ENCODE data around the gene SKA1. TPM values are rescaled to one million over a fixed set of nuclear protein-coding genes. Genes with fewer than 3 reads are reported as not detected.

SKA1 gene
- total RNA-seq, 3 donors from 2014 or later (not counting 1 experiment from before 2014, with no cell fraction given): 1.1 to 1.2 (median 1.2) TPM

DNA sequence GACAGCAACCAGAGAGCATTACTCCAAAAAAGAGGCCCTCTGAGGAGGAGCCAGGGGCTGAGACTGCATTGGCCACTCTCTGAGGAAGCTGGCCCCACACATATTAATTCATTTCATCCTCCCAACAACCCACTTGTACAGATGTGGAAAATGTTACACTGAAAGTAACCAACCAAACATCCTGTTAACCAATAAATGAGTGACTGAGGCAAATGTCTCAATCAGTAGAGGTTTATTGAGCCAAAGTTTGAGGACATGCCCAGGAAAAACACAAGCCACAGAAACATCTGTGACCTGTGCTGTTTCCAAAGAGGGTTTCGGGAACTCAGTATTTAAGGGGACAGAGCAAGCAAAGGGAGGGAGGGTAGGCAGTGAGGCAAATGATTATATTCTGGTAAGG, 53.0 kb downstream of the SKA1 start:
- Histone ChIP-seq H3K36me3 (ENCODE audit: control insufficient read depth, insufficient read depth, low read length) (no peaks in the 10 kb centered on the region), H3K27ac (ENCODE audit: low read length) (no peak overlapping the region), H3K4me3 (ENCODE audit: low read length) (no peak overlapping the region), H3K4me1 (ENCODE audit: control insufficient read depth, insufficient read depth, low read length) (no peaks in the 10 kb centered on the region), H3K9me3 (ENCODE audit: control insufficient read depth, insufficient read depth, low read length) (no peaks in the 10 kb centered on the region), H3K27me3 (ENCODE audit: control insufficient read depth, insufficient read depth, low read length) (no peaks in the 10 kb centered on the region)
- Mint-ChIP-seq H3K27ac (no peak overlapping the region), H3K27me3 (ENCODE audit: low read depth in 2 of 2) (peaks cover 14 to 16% of the 10 kb centered on the region in 2 donors), H3K9me3 (peaks cover 2 to 3% of the 10 kb centered on the region in 2 donors), H3K36me3 (peaks cover 8% of the 10 kb centered on the region), H3K4me3 (no peak overlapping the region), H3K4me1 (no peaks in the 10 kb centered on the region)
- ATAC-seq: no peak
- TF ChIP-seq, protein P1, sequence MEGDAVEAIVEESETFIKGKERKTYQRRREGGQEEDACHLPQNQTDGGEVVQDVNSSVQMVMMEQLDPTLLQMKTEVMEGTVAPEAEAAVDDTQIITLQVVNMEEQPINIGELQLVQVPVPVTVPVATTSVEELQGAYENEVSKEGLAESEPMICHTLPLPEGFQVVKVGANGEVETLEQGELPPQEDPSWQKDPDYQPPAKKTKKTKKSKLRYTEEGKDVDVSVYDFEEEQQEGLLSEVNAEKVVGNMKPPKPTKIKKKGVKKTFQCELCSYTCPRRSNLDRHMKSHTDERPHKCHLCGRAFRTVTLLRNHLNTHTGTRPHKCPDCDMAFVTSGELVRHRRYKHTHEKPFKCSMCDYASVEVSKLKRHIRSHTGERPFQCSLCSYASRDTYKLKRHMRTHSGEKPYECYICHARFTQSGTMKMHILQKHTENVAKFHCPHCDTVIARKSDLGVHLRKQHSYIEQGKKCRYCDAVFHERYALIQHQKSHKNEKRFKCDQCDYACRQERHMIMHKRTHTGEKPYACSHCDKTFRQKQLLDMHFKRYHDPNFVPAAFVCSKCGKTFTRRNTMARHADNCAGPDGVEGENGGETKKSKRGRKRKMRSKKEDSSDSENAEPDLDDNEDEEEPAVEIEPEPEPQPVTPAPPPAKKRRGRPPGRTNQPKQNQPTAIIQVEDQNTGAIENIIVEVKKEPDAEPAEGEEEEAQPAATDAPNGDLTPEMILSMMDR (IDR thresholded peaks at IDR 0.05): no peak
- intact Hi-C loops (cut with micrococcal nuclease): no loop called here
- WGBS (ENCODE audit: insufficient coverage): 74% methylated on average over 1 of the region's 1 CpG
- no peak for DNase-seq

DNA sequence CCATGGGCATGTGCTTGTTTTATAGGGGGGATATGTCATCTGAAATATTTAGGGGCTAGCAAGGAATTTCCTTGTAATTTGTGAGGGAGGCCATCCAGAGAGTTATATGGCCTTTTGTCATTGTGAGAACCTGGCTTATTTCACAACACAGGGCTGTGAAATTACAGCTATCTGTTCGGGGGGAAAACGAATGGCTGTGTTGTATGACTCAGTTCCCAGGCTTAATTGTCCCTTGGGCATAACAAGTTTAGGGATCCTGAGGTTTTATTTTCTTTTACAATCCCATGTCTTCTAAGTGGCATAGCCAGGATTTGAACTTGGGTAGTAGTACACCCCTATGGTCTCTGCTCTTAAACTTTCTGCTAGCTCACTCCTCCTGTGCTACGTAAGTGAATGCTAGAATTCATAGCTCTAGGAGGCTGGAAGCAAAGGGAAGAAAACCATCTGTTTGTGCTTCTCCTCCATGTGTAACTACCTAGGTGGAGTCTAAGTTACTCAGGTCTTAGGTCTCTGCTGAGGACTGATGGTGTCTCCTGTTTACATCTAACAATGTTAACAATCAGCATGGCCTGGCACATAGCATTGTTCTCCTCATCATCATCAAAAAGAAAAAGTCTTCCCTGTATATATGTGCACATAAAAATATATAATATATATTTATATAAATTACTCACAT, 53.8 kb downstream of the SKA1 start:
- Mint-ChIP-seq H3K27me3 (ENCODE audit: low read depth in 2 of 2) (peaks cover 10 to 16% of the 10 kb centered on the region in 2 donors), H3K4me3 (no peak overlapping the region), H3K27ac (no peak overlapping the region), H3K9me3 (peaks cover 2 to 3% of the 10 kb centered on the region in 2 donors), H3K36me3 (peaks cover 8% of the 10 kb centered on the region), H3K4me1 (no peaks in the 10 kb centered on the region)
- H3K9me3 ChIP-seq (ENCODE audit: control insufficient read depth, insufficient read depth, low read length): no peaks in the 10 kb centered on the region
- no peaks in the 10 kb centered on the region for H3K36me3 ChIP-seq (ENCODE audit: control insufficient read depth, insufficient read depth, low read length)
- H3K27ac ChIP-seq (ENCODE audit: low read length): no peak overlapping the region
- ATAC-seq: no peak
- no peaks in the 10 kb centered on the region for H3K4me1 ChIP-seq (ENCODE audit: control insufficient read depth, insufficient read depth, low read length)
- TF ChIP-seq, protein P1 (IDR thresholded peaks at IDR 0.05): no peak
- 96% methylated on average over 3 of the region's 3 CpGs for WGBS (ENCODE audit: insufficient coverage)
- H3K4me3 ChIP-seq (ENCODE audit: low read length): no peak overlapping the region
- intact Hi-C loops (cut with micrococcal nuclease): no loop called here
- no peak for DNase-seq
- no peaks in the 10 kb centered on the region for H3K27me3 ChIP-seq (ENCODE audit: control insufficient read depth, insufficient read depth, low read length)

DNA sequence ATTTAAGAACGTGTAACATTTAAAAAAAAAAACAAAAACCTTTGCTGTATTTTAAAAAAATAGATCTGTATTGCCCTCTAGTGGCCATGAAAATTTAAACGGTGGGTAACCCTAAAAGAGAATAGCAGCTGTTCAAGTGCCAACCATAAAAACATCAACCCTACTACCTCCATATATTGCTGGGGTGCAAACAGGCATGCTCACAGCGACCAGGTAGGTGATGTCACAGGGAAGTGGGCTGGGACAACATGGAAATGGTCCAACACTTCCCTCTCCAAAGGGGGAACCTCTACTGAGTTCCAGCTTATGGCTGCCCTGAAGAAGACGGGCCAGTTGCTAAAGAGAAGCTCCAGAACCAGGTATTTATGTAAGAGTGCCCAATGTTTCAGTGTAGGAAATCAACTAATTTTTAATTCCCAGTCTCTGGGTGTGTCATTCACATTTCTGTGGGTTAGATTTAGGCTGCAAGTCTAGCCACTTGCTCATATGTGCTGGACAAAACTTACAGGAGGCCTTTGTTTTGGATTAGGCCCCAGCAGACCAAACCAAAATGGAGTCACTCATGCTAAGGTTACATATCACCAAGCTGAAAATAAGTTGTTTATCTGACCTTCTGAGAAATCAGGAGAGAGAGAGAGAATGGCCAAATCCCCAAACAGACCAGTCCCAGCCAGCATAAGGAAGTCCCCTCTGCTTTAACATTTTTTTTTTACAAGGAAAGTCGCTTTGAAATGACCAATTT, 54.5 kb downstream of the SKA1 start:
- peak in 1 of 2 donors; percentile 31 for DNase-seq
- intact Hi-C loops (cut with micrococcal nuclease): no loop called here

More for the DNA sequence above, 54.5 kb downstream of the SKA1 start:
- H3K27ac Mint-ChIP-seq: no peak overlapping the region
- Histone ChIP-seq H3K27me3 (ENCODE audit: control insufficient read depth, insufficient read depth, low read length) (no peaks in the 10 kb centered on the region), H3K9me3 (ENCODE audit: control insufficient read depth, insufficient read depth, low read length) (no peaks in the 10 kb centered on the region), H3K4me3 (ENCODE audit: low read length) (no peak overlapping the region), H3K27ac (ENCODE audit: low read length) (no peak overlapping the region), H3K36me3 (ENCODE audit: control insufficient read depth, insufficient read depth, low read length) (no peaks in the 10 kb centered on the region), H3K4me1 (ENCODE audit: control insufficient read depth, insufficient read depth, low read length) (no peaks in the 10 kb centered on the region)
- TF ChIP-seq, protein P1 (IDR thresholded peaks at IDR 0.05): peak; percentile 50
- 40% methylated on average over 4 of the region's 5 CpGs for WGBS (ENCODE audit: insufficient coverage)
- H3K9me3 Mint-ChIP-seq: peaks cover 2 to 3% of the 10 kb centered on the region in 2 donors
- peaks cover 10 to 16% of the 10 kb centered on the region in 2 donors for H3K27me3 Mint-ChIP-seq (ENCODE audit: low read depth in 2 of 2)
- H3K36me3 Mint-ChIP-seq: peaks cover 8% of the 10 kb centered on the region
- ATAC-seq: peak in 1 of 3 donors; percentile 33
- H3K4me1 Mint-ChIP-seq: no peaks in the 10 kb centered on the region
- H3K4me3 Mint-ChIP-seq: no peak overlapping the region

Data from natural killer cell (primary cell).